GM12878 (cell line): Measurements from ENCODE around the gene PIEZO2. TPM values are rescaled to one million over a fixed set of nuclear protein-coding genes. Genes with fewer than 3 reads are reported as not detected.
A peak's percentile ranks its signal among the peaks of the same experiment; 100 is the strongest.

Experiments
- ATF7 ChIP-seq: fragments of 450-650 bp; IDR thresholded peaks from 2 replicates; pipeline ENCODE4 v1.6.1; 2016; ENCODE audit warnings: low read depth, mild to moderate bottlenecking
- BRCA1 ChIP-seq: IDR thresholded peaks from 2 replicates; pipeline ENCODE4 v1.6.1; 2011; ENCODE audit warnings: low read depth, low read length, improper control_type of control experiment
- CBX5 ChIP-seq: sonication (generic); IDR thresholded peaks from 2 replicates; pipeline ENCODE4 v1.6.1; 2016; ENCODE audit warnings: low read depth, moderate library complexity, mild to moderate bottlenecking, inconsistent platforms
- HCFC1 ChIP-seq: fragments of 150-350 bp; IDR thresholded peaks from 2 replicates; pipeline ENCODE4 v1.6.1; 2014; ENCODE audit warnings: low read length
- IKZF1 ChIP-seq: fragments of 450-650 bp; conservative IDR thresholded peaks from 2 replicates; pipeline ENCODE4 v1.6.1; 2017; ENCODE audit warnings: antibody characterized with exemption, mild to moderate bottlenecking
- KLF5 ChIP-seq: fragments of 450-650 bp; IDR thresholded peaks from 2 replicates; pipeline ENCODE4 v1.6.1; 2014; ENCODE audit warnings: mild to moderate bottlenecking; ENCODE audit not compliant: partially characterized antibody
- MLLT1 ChIP-seq: fragments of 450-650 bp; IDR thresholded peaks from 2 replicates; pipeline ENCODE4 v1.6.1; 2016; ENCODE audit warnings: mild to moderate bottlenecking
- MTA2 ChIP-seq: fragments of 450-650 bp; IDR thresholded peaks from 2 replicates; pipeline ENCODE4 v1.6.1; 2016; ENCODE audit warnings: low read depth, mild to moderate bottlenecking, moderate library complexity
- MTA3 ChIP-seq: IDR thresholded peaks from 2 replicates; pipeline ENCODE4 v1.6.1; 2012; ENCODE audit warnings: low read length, inconsistent platforms, borderline replicate concordance
- MXI1 ChIP-seq: fragments of 150-350 bp; IDR thresholded peaks from 2 replicates; pipeline ENCODE4 v1.6.1; 2011; ENCODE audit warnings: low read depth, mild to moderate bottlenecking, inconsistent platforms, low read length, improper control_type of control experiment
- NKRF ChIP-seq: fragments of 450-650 bp; conservative IDR thresholded peaks from 2 replicates; pipeline ENCODE4 v1.6.1; 2017; ENCODE audit warnings: mild to moderate bottlenecking, moderate library complexity
- NR2C1 ChIP-seq: fragments of 450-650 bp; IDR thresholded peaks from 2 replicates; pipeline ENCODE4 v1.6.1; 2017; ENCODE audit warnings: antibody characterized with exemption, mild to moderate bottlenecking, moderate library complexity
- POU2F2 ChIP-seq: IDR thresholded peaks from 3 replicates; pipeline ENCODE4 v1.6.1; 2011; ENCODE audit warnings: low read depth, mild to moderate bottlenecking, low read length, borderline replicate concordance
- RAD51 ChIP-seq: fragments of 450-650 bp; IDR thresholded peaks from 2 replicates; pipeline ENCODE4 v1.6.1; 2016; ENCODE audit warnings: moderate library complexity, mild to moderate bottlenecking, inconsistent platforms
- RBBP5 ChIP-seq: fragments of 200-600 bp; sonication (generic); conservative IDR thresholded peaks from 2 replicates; pipeline ENCODE4 v1.6.1; 2016
- RELB ChIP-seq: fragments of 450-650 bp; IDR thresholded peaks from 2 replicates; pipeline ENCODE4 v1.6.1; 2017; ENCODE audit warnings: low read depth, mild to moderate bottlenecking, moderate library complexity
- USF1 ChIP-seq: IDR thresholded peaks from 2 replicates; pipeline ENCODE4 v1.6.1; 2011; ENCODE audit warnings: borderline replicate concordance, low read depth, mild to moderate bottlenecking, moderate library complexity, mixed read lengths, low read length; ENCODE audit not compliant: insufficient read depth; ENCODE audit errors: extremely low read length
- USF2 ChIP-seq: IDR thresholded peaks from 2 replicates; pipeline ENCODE4 v1.6.1; 2011; ENCODE audit warnings: low read depth, low read length, improper control_type of control experiment, borderline replicate concordance
- ZBTB4 ChIP-seq: fragments of 450-650 bp; formaldehyde crosslinking; IDR thresholded peaks from 2 replicates; pipeline ENCODE4 v1.4.0; 2022; ENCODE audit warnings: mild to moderate bottlenecking, moderate library complexity
- ZNF207 ChIP-seq: fragments of 450-650 bp; IDR thresholded peaks from 2 replicates; pipeline ENCODE4 v1.6.1; 2014; ENCODE audit warnings: antibody characterized with exemption, mild to moderate bottlenecking, borderline replicate concordance
- polyA plus RNA-seq, 11 experiments: library from polyadenylated mRNA; depleted of rRNA in 4 of 11; unstranded in 6 of 11; stranded (reverse) in 5 of 11; fragments of >200 nt; fragmentation: Nextera tagmentation in 4 of 11; fragmentation: Illumina TruSeq in 1 of 11; extraction: Ambion mirVana in 4 of 11; extraction: Trizol in 1 of 11; gene quantifications; 1 replicate in 1 of 11; 2 replicates in 10 of 11; pipeline versions ENCODE4 v1.2.1 to v1.2.3, GENCODE V29; 2011 to 2016; ENCODE audit warnings: inconsistent platforms in 2 of 11, missing spikeins in 2 of 11, low read depth in 1 of 11
- total RNA-seq, 4 experiments: library from RNA; depleted of rRNA in 3 of 4; stranded (reverse); fragments of >200 nt in 3 of 4; fragmentation: Illumina TruSeq in 1 of 4; extraction: Trizol in 1 of 4; gene quantifications; 2 replicates each; pipeline versions ENCODE4 v1.2.1 to v1.2.3, GENCODE V29; 2013 to 2021

PIEZO2 gene
- total and polyA plus RNA-seq, 10 of the 15 experiments (the other 5 are each of a cell fraction or from before 2014, with no cell fraction given), result 6.7 to 42.3 (median 27.4) TPM

- TF ChIP-seq IKZF1 (peak; percentile 62; the same call in 1 of the 2 replicates), MXI1 (no peak), ZNF207 (no peak), USF2 (no peak; the same call in 1 of the 2 replicates), ZBTB4 (no peak), NR2C1 (no peak), CBX5 (no peak), NKRF (no peak), MTA2 (peak; percentile 72), RELB (0 out of 2 replicates have a peak, but pooled peaks have one; percentile 23), BRCA1 (no peak), HCFC1 (0 out of 2 replicates have a peak, but pooled peaks have one; percentile 12), ATF7 (peak; percentile 92), MLLT1 (no peak), RAD51 (peak; percentile 35; the same call in 1 of the 2 replicates), RBBP5 (no peak), MTA3 (no peak), USF1 (no peak), KLF5 (no peak), POU2F2 (peak; percentile 60; the same call in 1 of the 3 replicates)
Observed at GRCh38 chr18:10660179-10660884, 489.0 kb downstream of the PIEZO2 start (continued).
